ENCODE results near the gene OTOGL.

- TF ChIP-seq SUZ12 (IDR thresholded peaks at IDR 0.05) (no peak), CTBP1 (IDR thresholded peaks at IDR 0.05; ENCODE audit: borderline replicate concordance) (no peak), FOXA1 (IDR thresholded peaks at IDR 0.05) (no peak), SP1 (IDR thresholded peaks at IDR 0.05) (no peak)
Observed at GRCh38 chr12:80257920-80258319, 158.6 kb downstream of the OTOGL start.

All from HEK293T (cell line).